ENCODE measurements around the gene GLRX5. TPM values are rescaled to one million over a fixed set of nuclear protein-coding genes. Genes with fewer than 3 reads are reported as not detected.

The GLRX5 gene
- total RNA-seq, 3 donors from 2014 or later (not counting 1 experiment from before 2014, with no cell fraction given) = 16.7 to 26.0 (median 23.4) TPM

DNA sequence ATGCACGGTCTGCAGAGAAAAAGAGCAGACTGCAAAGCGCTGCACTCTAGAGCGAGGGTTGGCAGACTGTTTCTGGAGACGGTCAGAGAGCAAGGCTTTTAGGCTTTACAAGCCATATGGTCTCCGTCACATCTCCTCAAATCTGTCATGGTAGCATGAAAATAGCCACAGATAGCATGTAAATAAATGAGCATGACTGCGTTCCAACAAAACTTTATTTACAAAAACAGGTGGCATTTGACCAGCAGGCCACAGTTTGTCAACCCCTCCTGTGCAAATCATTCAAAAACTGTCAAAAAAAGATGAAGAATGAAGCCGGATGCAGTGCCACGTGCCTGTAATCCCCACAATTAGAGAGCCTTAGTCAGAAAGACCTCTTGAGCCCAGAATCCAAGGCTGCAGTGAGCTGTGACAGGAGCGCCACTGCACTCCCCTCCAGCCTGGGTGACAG, 37.3 kb upstream of the GLRX5 start:
- no peaks in the 10 kb centered on the region for H3K27me3 Mint-ChIP-seq (ENCODE audit: low read depth in 2 of 2)

DNA sequence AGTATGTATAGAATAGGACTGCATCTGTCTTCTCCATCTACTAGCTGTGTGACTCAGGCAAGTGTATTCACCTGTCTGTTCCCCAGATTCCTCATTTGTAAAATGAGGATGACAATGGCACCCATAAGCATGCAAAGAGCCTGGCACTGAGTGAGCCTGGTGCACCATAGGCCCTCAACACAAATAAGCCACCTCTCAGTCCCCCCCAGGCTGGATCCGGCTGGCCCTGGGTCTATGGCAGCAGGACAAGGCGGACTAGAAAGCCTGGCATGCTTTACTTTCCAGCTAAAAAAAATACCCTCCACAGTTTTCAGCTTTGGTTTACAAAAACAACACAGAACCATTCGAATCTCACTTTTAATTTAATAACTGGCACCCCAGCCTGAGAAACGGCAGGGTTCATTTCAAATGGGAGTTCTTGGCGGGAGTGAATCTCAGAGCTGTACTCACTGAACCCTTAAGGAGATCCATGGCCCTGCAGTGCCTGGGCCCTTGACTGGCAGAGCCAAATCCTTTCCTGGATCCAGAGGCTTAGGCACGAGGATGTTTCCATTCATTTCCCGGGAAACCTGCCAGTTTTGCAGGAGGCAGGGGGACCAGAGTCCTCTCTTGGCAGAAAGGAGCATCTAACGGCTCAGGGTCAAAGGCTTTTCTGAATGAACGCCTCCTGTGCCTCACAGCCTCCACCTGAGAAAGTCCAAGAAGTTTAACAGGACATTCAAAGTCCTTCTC, 36.1 kb upstream of the GLRX5 start:
- no peak for DNase-seq
- intact Hi-C loops (cut with micrococcal nuclease) = no loop called here
- Mint-ChIP-seq H3K4me1 (peaks cover 43 to 47% of the 10 kb centered on the region in 2 donors), H3K4me3 (no peak overlapping the region), H3K27ac (peak overlapping the region in 1 of 2 donors; percentile 72), H3K36me3 (peaks cover 9% of the 10 kb centered on the region), H3K27me3 (ENCODE audit: low read depth in 2 of 2) (no peaks in the 10 kb centered on the region), H3K9me3 (no peaks in the 10 kb centered on the region)
- ATAC-seq = no peak
- Histone ChIP-seq H3K27ac (ENCODE audit: low read length) (no peak overlapping the region), H3K4me1 (ENCODE audit: control insufficient read depth, insufficient read depth, low read length) (peaks cover 33% of the 10 kb centered on the region), H3K36me3 (ENCODE audit: control insufficient read depth, insufficient read depth, low read length) (peaks cover 3% of the 10 kb centered on the region), H3K4me3 (ENCODE audit: low read length) (no peak overlapping the region), H3K27me3 (ENCODE audit: control insufficient read depth, insufficient read depth, low read length) (no peaks in the 10 kb centered on the region), H3K9me3 (ENCODE audit: control insufficient read depth, insufficient read depth, low read length) (no peaks in the 10 kb centered on the region)
- 94% methylated on average over 9 of the region's 9 CpGs for WGBS (ENCODE audit: insufficient coverage)
- TF ChIP-seq, protein P1, sequence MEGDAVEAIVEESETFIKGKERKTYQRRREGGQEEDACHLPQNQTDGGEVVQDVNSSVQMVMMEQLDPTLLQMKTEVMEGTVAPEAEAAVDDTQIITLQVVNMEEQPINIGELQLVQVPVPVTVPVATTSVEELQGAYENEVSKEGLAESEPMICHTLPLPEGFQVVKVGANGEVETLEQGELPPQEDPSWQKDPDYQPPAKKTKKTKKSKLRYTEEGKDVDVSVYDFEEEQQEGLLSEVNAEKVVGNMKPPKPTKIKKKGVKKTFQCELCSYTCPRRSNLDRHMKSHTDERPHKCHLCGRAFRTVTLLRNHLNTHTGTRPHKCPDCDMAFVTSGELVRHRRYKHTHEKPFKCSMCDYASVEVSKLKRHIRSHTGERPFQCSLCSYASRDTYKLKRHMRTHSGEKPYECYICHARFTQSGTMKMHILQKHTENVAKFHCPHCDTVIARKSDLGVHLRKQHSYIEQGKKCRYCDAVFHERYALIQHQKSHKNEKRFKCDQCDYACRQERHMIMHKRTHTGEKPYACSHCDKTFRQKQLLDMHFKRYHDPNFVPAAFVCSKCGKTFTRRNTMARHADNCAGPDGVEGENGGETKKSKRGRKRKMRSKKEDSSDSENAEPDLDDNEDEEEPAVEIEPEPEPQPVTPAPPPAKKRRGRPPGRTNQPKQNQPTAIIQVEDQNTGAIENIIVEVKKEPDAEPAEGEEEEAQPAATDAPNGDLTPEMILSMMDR (IDR thresholded peaks at IDR 0.05) = no peak

More for the DNA sequence above, 37.3 kb upstream of the GLRX5 start:
- Mint-ChIP-seq H3K4me1 (peaks cover 41 to 45% of the 10 kb centered on the region in 2 donors), H3K9me3 (no peaks in the 10 kb centered on the region), H3K27ac (no peak overlapping the region), H3K36me3 (peaks cover 9% of the 10 kb centered on the region), H3K4me3 (no peak overlapping the region)
- DNase-seq (no peak), ATAC-seq (no peak)
- 86% methylated on average over 9 of the region's 9 CpGs for WGBS (ENCODE audit: insufficient coverage)
- Histone ChIP-seq H3K36me3 (ENCODE audit: control insufficient read depth, insufficient read depth, low read length) (peaks cover 3% of the 10 kb centered on the region), H3K4me3 (ENCODE audit: low read length) (no peak overlapping the region), H3K4me1 (ENCODE audit: control insufficient read depth, insufficient read depth, low read length) (peaks cover 33% of the 10 kb centered on the region), H3K27me3 (ENCODE audit: control insufficient read depth, insufficient read depth, low read length) (no peaks in the 10 kb centered on the region), H3K27ac (ENCODE audit: low read length) (no peak overlapping the region), H3K9me3 (ENCODE audit: control insufficient read depth, insufficient read depth, low read length) (no peaks in the 10 kb centered on the region)
- TF ChIP-seq, protein P1 (IDR thresholded peaks at IDR 0.05) = no peak
- intact Hi-C loops (cut with micrococcal nuclease) = no loop called here

DNA sequence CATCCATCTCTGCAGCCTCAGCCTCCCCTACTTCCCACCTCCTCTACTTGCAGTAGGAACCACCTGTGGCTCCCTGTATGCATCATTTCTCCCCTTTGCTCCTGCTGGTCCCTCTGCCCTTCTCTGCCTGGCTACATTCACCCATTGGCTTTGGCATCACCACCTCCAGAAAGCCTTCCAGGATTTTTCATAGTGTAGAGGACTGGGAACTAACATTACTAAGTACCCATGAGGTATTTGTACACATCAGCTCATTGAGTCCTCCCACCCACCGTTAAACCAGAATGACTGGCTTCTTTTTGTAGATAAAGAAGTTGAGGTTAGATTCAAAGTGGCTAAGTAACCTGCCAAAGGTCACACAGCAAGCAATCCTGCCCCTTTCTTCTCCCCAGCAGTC, 35.5 kb upstream of the GLRX5 start:
- peaks cover 41 to 45% of the 10 kb centered on the region in 2 donors for H3K4me1 Mint-ChIP-seq
- intact Hi-C loops (cut with micrococcal nuclease) = no loop called here

More for the DNA sequence above, 35.5 kb upstream of the GLRX5 start:
- Histone ChIP-seq H3K27me3 (ENCODE audit: control insufficient read depth, insufficient read depth, low read length) (no peaks in the 10 kb centered on the region), H3K36me3 (ENCODE audit: control insufficient read depth, insufficient read depth, low read length) (peaks cover 3% of the 10 kb centered on the region), H3K9me3 (ENCODE audit: control insufficient read depth, insufficient read depth, low read length) (no peaks in the 10 kb centered on the region), H3K27ac (ENCODE audit: low read length) (no peak overlapping the region), H3K4me1 (ENCODE audit: control insufficient read depth, insufficient read depth, low read length) (peaks cover 30% of the 10 kb centered on the region), H3K4me3 (ENCODE audit: low read length) (no peak overlapping the region)
- Mint-ChIP-seq H3K27me3 (ENCODE audit: low read depth in 2 of 2) (no peaks in the 10 kb centered on the region), H3K36me3 (peaks cover 9% of the 10 kb centered on the region), H3K27ac (peak overlapping the region in 1 of 2 donors; percentile 72), H3K9me3 (no peaks in the 10 kb centered on the region), H3K4me3 (no peak overlapping the region)
- no peak for DNase-seq
- no CpG with 5 or more reads among the region's 1 CpG for WGBS (ENCODE audit: insufficient coverage)
- TF ChIP-seq, protein P1 (IDR thresholded peaks at IDR 0.05) = no peak
- ATAC-seq = no peak

Data from natural killer cell (primary cell).